ENCODE measurements around the gene COBLL1.
"Not testable (repeated sequence)": the region's sequence is repeated elsewhere in the genome, so short reads cannot be mapped to it uniquely, and the experiment has no call there.

The COBLL1 gene

DNA sequence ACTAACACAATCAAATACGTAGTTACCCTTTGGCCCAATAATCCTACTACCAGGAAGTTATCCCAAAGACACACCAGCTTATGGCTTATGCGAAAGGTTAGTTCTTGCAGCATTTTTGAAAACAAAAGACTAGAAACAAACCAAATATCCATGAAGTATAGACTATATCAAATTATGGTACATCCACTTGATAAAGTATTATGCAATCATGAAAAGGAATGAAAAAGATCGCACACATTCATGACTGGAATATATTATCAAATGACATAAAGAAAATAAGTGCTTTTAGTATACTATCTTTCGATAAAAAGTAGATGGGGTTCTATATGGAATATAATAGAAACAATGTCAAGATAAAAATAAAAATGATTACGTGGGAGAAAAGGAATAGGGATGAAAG, 78.2 kb downstream of the COBLL1 start:
- DNase-seq (ENCODE audit: extremely low spot score, insufficient read length, low read depth) (no peak), FAIRE-seq (no peak)

DNA sequence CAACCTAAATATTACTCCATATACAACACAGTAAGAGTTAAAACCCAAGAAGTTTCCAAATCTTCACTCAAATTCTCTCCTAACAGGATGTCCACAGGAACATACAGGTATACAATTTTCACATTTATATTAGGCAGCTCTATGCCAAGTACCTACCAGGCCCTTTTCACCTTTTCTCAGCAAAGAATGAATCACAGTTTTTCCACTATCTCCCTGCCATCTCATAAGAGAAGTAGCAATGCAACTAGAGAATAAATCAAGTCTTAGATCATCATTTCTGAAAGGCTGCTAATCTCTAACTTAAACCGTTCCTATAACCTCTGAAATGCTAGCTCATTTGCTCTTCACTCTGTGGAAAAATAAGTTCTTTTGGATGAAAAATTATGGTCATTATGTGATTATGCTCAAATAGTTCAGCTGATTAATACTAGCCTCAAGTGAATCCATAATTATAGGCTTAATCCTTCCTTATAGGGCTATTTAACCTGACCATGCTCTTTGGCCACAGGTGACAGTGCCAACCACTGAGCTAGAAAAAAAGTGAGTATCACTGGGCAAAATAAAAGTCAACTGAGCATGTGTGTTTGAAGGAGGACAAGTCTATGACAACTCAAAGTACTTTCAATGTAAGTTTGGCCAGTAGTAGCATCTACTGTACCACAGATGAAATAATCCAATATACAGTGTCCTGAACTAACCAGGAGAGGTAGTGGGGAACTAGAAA, 79.7 kb downstream of the COBLL1 start:
- no peak for FAIRE-seq

DNA sequence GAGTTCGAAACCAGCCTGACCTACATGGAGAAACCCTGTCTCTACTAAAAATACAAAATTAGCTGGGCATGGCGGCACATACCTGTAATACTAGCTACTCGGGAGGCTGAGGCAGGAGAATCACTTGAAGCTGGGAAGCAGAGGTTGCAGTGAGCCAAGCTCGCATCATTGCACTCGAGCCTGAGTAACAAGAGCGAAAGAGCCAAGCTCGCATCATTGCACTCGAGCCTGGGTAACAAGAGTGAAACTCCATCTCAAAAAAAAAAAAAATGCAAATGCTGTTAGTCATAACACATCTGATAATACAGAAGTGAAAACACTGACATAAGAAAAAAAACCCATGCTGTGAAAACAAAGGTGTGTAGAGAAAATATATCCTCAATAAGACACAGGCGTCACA, 80.4 kb downstream of the COBLL1 start:
- peak; percentile 88 for FAIRE-seq
- not testable (repeated sequence) for DNase-seq (ENCODE audit: extremely low spot score, insufficient read length, low read depth)

More for the DNA sequence above, 79.7 kb downstream of the COBLL1 start:
- no peak for DNase-seq (ENCODE audit: extremely low spot score, insufficient read length, low read depth)

DNA sequence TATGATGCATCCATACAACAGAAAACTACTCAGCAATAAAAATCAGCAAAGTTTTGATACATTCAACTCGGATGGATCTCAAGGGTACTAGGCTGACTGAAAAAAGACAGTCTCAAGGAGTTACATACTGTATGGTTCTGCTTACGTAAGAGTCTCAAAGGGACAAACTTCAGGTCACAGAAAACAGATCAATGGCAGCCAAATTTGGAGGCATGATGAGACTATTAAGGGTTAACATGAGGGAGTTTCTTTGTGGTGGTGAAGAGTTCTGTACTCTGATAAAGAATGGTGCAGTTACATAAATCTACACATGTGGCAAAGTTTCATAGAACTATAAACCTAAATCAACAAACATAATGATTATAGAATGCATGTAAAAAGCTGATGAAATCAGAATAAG, 81.4 kb downstream of the COBLL1 start:
- DNase-seq (ENCODE audit: extremely low spot score, insufficient read length, low read depth) (no peak), FAIRE-seq (no peak)

DNA sequence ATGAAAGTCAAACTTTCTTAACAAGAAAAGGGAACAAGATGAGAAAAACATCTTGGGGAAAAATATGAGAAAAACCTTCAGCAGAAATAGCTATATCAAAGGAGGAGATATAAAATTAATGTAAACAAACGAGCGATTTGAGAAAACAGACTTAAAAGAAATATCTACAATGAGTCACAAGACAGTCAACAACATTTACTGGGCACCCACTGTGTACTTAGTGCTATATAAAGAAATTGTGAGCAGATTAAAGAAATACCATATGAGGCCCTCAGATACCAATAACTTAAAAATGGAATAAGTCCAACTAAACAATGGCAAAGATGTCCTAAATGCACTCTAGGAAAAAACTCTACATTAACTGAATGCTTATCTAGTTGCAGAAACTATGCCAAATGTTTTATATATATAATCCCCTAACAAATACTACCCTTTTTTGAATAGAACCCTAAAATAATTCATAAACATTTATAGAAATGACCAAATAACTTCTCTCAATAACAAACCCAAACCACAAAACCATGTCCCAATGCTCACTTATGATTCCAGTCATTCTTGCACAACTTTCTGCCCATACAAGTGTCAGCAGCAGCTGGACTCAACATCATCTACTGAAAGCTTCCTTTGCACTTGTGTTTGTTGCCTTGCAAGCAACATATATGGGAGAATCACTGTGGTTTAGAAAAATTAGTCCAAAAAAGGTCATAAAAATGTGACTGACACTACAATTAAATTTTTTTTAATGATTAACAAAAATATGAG, 83.5 kb downstream of the COBLL1 start:
- FAIRE-seq = no peak
- DNase-seq (ENCODE audit: extremely low spot score, insufficient read length, low read depth) = no peak

DNA sequence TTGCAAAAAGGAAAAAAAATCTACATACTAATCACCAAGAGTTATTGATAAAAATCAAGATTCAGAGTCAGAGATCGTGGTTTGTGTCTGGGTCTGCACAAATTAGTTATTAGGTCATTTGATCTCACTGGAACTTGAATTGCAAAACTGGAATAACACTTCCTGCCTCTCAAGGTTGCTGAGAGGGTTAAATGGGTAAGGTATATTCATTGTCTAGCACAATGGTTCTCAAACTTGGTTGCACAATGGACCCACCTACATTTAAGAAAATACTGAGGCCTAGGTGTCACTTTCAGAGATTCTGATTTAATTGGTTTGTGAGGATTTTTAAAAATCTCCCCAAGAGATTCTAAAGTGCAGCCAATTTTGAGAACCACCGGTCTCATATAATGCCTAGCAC, 84.8 kb downstream of the COBLL1 start:
- no peak for DNase-seq (ENCODE audit: extremely low spot score, insufficient read length, low read depth)
- FAIRE-seq = no peak

DNA sequence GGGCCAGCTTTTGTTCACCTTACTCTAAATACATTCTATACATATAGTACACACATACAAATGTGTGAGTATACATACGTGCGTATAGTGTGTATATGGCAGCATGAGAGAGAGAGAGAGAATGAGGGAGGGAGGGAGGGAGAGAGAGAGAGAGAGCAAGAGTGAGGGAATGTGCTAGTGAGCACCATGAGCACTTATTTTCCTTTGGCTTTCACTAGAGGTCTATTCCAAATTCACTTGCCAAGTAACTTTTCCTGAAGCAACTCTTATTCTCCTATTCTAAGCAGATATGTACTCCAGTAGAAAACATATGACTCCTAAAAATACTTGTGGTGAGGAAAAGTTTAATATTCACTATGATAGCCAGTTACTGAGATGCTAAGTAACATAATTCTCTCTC, 85.7 kb downstream of the COBLL1 start:
- FAIRE-seq (no peak), DNase-seq (ENCODE audit: extremely low spot score, insufficient read length, low read depth) (no peak)

DNA sequence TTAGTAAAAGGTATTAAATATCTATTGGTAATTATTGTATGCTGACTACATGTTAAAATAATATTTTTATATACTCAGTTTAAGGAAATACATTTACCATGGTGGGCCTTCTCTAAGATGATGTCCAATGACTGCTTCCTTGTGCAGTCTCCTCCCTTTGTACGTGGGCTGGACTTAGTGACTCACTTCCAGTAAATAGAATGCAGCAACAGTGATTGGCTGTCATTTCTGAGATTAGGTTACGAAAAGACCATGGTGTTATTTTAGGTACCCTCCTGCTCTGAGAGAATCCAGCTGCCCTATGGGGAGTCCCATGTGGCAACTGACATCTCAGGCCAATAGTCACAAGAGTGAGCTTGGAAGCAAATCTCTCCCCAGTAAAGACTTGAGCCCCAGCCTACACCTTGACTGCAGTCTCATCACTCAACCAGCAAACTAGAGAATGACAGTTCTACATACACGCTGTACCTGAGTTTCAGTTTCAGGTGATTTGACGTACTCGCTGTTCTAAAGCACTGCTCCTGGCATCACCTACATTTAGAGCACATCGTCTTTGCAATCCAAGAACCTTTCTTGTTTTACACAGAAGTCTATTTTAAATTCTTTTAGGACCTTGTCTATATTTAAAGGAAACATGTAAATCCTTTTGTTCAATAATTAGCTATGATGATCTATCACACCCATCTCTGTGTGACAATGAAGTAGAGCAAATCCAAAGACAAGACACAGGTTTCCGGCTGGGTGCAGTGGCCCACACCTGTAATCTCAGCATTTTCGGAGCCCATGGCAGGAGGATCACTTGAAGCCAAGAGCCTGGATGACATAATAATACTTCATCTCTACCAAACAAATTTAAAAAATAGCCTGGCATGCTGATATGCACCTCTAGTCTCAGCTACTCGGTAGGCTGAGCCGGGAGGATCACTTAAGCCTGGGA, 87.2 kb downstream of the COBLL1 start:
- DNase-seq (ENCODE audit: extremely low spot score, insufficient read length, low read depth) = no peak
- no peak for FAIRE-seq

DNA sequence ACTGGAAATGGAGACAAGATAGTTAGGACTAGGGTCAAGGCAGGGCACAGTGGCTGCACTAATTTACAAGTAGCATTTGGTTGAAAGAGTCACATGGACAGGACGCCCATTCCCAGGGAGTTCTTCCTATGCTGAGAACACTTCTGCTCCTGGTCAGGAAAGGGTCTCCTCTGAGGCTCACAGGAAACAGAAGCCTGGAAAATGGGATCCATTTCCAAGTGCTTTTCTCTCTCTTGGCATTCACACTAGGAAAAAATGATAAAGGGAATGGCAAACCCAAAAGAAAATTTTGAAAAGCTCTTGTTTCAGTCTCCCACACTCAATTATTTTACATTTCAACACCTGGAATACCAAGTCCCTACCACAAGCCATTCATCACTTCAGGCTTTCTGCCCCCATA, 88.7 kb downstream of the COBLL1 start:
- FAIRE-seq (no peak), DNase-seq (ENCODE audit: extremely low spot score, insufficient read length, low read depth) (no peak)

DNA sequence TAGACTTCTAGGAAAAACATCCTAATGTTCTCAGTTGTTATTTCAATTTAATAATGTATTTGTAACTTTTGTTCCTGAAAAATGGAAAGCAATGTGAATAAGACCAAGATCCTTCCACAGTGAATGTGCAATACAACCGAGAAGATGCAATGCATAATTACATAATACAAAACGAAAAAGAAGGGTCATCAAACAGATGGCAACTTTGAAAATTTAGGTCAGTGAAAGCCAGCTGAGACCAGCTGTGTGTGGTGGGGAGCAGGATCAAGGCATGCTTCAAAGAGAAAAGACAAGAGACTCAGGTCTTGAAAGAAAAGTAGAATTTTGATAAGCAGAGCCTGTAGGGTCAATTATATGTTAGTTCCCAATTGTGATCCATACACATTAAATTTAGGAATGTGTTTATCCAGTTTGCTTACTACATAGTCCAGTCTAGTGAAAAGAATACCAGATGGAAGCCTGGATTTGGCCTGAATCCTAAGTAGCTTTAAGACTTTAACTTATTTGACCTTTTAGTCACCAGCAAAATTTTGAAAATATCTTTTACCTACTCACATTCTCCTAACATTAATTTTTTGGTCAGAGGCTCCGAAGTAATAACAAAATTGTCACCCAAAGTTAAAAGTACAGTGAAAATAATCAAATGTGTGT, 93.7 kb downstream of the COBLL1 start:
- DNase-seq (ENCODE audit: extremely low spot score, insufficient read length, low read depth) (no peak), FAIRE-seq (no peak)

DNA sequence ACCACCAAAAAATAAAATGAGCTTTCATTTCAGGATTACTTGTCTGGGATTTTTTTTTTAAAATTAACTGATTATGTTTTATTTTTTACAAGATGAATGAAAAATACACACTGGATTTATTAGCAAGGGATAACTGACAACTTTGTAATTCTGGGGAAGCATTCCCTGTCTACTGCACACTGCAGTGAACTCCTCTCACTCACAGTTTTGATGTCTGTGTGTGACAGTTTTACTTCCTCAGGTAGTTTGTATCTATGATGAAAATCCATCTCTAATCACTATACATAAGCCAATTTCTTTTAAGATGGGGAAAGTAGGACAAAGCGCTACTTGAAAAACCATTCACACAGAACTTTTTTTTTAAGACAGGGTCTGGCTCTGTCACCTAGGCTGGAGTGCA, 94.5 kb downstream of the COBLL1 start:
- DNase-seq (ENCODE audit: extremely low spot score, insufficient read length, low read depth) (no peak), FAIRE-seq (no peak)

DNA sequence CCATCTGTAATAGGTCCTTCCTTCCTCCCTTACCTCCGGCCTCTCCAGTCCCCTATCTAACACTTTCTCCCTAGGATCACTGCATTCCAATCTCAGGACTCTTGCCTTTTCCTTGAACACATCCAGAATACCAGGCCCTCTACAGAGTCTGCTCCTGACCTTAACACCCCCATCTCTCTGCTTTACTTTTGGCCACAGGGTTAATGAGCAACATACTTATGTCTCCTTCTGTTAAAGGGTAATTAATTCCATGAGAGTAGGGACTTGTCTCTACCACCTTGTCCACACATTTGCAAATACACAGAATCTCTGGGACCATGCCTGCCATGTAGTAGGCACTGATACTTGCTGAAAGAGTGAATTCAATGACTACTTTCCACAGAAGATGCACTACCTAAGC, 94.9 kb downstream of the COBLL1 start:
- DNase-seq (ENCODE audit: extremely low spot score, insufficient read length, low read depth) = no peak
- FAIRE-seq = no peak

DNA sequence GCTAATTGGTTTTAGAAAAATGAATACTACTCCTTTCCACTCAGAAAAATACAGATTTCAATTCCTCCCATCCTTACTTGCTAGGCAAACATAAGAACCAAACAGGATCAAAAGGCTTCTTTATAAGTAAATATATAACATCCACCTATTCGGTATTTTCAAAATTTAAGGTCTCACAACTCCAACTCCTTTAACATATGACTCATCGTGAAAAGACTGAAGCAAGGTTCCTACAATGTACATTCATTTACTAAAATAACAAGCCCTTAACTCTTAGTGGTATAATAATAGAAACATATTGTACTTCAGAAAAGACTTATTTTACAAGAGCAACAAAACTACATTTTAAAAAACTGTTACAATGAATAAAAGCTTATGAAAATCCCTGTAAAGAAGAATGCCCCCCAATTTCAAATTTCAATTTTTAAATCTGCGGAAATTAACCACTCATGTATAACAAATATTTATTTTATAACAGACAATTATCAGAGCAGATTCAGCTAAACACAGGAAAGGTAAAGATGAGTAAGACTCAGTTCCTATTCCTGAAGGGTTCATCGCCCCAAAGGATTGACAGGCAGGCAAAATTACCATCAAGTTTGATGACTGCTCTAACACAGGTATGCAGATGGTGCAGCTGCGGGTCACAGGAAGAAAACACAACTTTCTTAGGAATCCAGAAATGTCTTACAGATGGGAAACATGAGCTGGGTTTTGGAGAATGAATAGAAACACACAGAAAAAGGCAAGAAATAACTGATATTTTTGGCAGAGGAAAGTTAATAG, 96.4 kb downstream of the COBLL1 start:
- FAIRE-seq (no peak), DNase-seq (ENCODE audit: extremely low spot score, insufficient read length, low read depth) (no peak)

DNA sequence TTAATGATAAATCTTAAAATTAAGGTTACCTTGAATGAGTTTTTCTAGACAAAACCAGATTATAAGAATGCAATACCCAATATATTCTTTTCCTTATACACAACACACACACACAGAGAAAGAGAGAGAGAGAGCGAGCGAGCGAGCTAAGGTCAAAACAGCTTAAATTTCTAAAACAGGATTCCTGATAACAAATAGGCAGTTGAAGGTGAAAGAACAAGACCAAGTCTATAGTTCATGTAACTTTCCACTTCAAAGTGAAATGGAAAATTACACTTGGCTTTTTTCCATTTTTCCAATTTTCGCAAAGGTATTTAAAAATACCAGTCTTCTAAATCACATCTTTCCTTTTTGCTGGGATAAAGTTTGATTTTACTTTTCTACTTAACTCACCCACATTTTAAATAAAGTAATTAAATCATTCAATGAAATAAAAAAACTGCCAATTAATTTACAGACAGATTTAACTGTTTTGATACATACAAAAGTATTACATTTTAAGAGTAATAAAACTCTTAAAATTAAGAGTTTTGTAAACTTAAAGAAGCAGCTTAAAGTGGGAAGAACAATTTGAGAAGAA, 98.8 kb downstream of the COBLL1 start:
- no peak for FAIRE-seq

DNA sequence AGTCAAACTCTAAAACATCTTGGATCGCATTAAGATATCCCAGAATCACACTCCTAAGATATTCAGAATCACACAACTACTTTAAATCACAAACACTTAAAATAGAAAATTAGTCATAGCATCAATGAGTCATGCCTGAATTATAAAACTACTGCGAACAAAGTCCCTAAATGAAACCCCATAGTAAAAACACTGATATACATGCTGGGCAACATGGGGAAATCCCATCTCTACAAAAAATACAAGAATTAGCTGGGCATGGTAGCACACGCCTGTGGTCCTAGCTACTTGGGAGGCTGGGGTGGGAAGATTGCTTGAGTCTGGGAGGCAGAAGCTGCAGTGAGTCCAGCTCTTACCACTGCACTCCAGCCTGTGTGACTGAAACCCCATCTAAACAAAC, 101.7 kb downstream of the COBLL1 start:
- no peak for DNase-seq (ENCODE audit: extremely low spot score, insufficient read length, low read depth)
- FAIRE-seq = no peak

More for the DNA sequence above, 98.8 kb downstream of the COBLL1 start:
- DNase-seq (ENCODE audit: extremely low spot score, insufficient read length, low read depth) = no peak

DNA sequence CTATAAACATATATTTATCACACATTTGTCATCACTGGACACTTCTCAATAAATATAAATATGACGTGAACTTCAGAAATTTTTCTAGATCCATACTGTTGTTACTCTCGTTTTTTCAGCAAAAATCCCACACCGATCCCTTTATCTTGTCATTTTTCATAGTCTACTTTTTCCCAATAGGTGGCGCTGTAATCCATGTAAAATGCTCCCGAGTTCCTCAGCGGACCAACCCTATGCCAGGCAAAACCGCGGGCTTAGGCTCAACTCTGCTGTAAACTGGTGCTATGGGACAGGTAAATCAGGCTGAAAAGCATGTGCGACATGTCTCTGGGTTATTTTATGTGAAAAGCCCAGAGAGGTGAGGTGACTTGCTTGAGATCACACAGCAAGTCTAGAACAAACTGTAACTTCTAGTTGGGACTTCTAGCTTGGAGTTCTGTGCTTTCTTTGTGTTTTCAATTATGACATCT, 104.0 kb downstream of the COBLL1 start:
- DNase-seq (ENCODE audit: extremely low spot score, insufficient read length, low read depth) (no peak), FAIRE-seq (peak; percentile 68)

DNA sequence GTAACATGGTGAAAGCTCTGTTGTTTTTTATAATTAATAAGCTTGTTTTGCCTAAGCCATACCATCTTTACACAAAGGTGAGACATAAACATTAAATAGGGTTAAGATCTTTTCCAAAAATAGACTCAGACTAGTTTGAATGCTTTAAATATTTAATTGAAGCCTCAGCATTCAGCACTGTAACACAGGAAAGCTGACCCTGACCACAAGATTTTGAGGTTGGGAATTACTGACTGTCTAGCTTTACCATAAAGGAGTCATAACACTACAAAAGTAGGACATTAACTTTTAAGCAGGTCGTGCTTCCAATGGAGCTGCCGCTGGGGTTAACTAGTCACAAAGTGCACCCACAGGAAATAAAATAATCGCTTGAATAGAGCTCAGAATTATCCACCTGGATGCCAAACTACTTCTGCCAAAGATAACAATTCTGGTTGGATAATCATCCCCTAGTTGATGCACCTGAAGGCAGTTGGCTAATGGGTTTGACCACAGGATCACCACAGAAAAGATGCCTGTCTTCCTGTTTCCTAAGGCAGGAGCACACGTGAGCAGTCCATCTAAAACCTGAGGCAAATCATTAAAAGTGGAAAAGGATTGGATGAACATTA, 106.2 kb downstream of the COBLL1 start:
- DNase-seq (ENCODE audit: extremely low spot score, insufficient read length, low read depth) = no peak
- no peak for FAIRE-seq

DNA sequence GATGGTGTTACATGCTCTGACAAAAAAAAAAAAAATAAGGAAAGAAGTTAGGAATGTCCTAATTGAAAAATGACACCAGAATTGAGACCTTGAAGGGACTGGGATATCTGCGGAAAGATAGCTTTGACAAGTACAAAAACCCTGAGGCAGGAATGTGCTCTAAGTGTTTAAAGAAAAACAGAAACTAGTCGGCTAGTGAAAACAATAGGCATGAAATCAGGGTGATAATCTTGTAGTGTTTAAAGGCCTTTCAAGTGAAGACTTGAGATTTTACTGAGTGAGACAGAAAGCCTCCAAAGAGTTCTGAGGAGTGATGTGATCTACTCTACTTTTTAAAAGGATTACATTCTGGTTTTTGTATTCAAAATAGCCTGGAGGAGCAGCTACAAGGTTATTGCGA, 107.4 kb downstream of the COBLL1 start:
- FAIRE-seq (no peak), DNase-seq (ENCODE audit: extremely low spot score, insufficient read length, low read depth) (no peak)

Data from GM18507 (cell line).